K562 (cell line): Measurements from ENCODE around the gene PPWD1. TPM values are rescaled to one million over a fixed set of nuclear protein-coding genes. Genes with fewer than 3 reads are reported as not detected.

Source experiments
- CCAR2 ChIP-seq: fragments of 200-400 bp; formaldehyde crosslinking; IDR thresholded peaks from 2 replicates; pipeline ENCODE4 v1.6.1; 2017; ENCODE audit warnings: mild to moderate bottlenecking, low read depth, low read length
- DDX20 ChIP-seq: fragments of 450-650 bp; IDR thresholded peaks from 2 replicates; pipeline ENCODE4 v1.6.1; 2016; ENCODE audit warnings: missing genetic modification characterization, low read depth, mild to moderate bottlenecking, missing compliant biosample characterization, moderate library complexity
- EP400 ChIP-seq: fragments of 450-650 bp; IDR thresholded peaks from 2 replicates; pipeline ENCODE4 v1.6.1; 2017; ENCODE audit warnings: antibody characterized with exemption, mild to moderate bottlenecking, moderate library complexity
- FIP1L1 ChIP-seq: fragments of 200-400 bp; formaldehyde crosslinking; IDR thresholded peaks from 2 replicates; pipeline ENCODE4 v1.6.1; 2018; ENCODE audit warnings: mild to moderate bottlenecking, low read depth, low read length; ENCODE audit not compliant: poor library complexity, severe bottlenecking
- NONO ChIP-seq, 2 experiments: fragments of 200-400 bp in 1 of 2; fragments of 450-650 bp in 1 of 2; formaldehyde crosslinking in 1 of 2; IDR thresholded peaks; 2 replicates each; pipeline ENCODE4 v1.6.1; 2017; ENCODE audit warnings: low read depth in 2 of 2, mild to moderate bottlenecking in 2 of 2, moderate library complexity in 2 of 2, low read length in 1 of 2
- PTTG1 ChIP-seq: fragments of 450-650 bp; IDR thresholded peaks from 2 replicates; pipeline ENCODE4 v1.6.1; 2016; ENCODE audit warnings: low read depth, mild to moderate bottlenecking, missing genetic modification characterization, missing compliant biosample characterization
- ZFP30 ChIP-seq: fragments of 250-450 bp; sonication (Bioruptor Pico); IDR thresholded peaks from 2 replicates; pipeline ENCODE4 v1.8.0; 2022; ENCODE audit warnings: moderate library complexity, mild to moderate bottlenecking, inconsistent platforms, borderline replicate concordance
- ZNF124 ChIP-seq: sonication (generic); formaldehyde crosslinking; IDR thresholded peaks from 2 replicates; pipeline ENCODE4 v1.8.1; 2022; ENCODE audit warnings: missing genetic modification reagents
- polyA plus RNA-seq, 8 experiments: library from polyadenylated mRNA; depleted of rRNA in 4 of 8; stranded (reverse) in 5 of 8; unstranded in 3 of 8; fragments of >200 nt; fragmentation: Nextera tagmentation in 2 of 8; fragmentation: Illumina TruSeq in 1 of 8; extraction: Ambion mirVana in 2 of 8; extraction: Trizol in 1 of 8; gene quantifications; 2 replicates each; pipeline versions ENCODE4 v1.2.1 to v1.2.3, GENCODE V29; 2011 to 2014; ENCODE audit warnings: inconsistent platforms in 1 of 8, missing spikeins in 1 of 8
- total RNA-seq, 7 experiments: library from RNA; depleted of rRNA in 6 of 7; stranded (reverse); fragments of >200 nt in 6 of 7; fragmentation: Illumina TruSeq in 2 of 7; extraction: Trizol in 2 of 7; gene quantifications; 2 replicates each; pipeline versions ENCODE4 v1.2.1 to v1.2.3, GENCODE V29; 2011 to 2021; ENCODE audit warnings: low replicate concordance in 1 of 7
- TF ChIP-seq, protein P1 (sequence below): sonication (generic); formaldehyde crosslinking; IDR thresholded peaks from 2 replicates; pipeline ENCODE4 v1.8.0; 2023; ENCODE audit warnings: mild to moderate bottlenecking, missing genetic modification reagents
- TF ChIP-seq, protein P2 (sequence below): sonication (generic); formaldehyde crosslinking; IDR thresholded peaks from 2 replicates; pipeline ENCODE4 v1.8.1; 2023; ENCODE audit warnings: mild to moderate bottlenecking, missing genetic modification reagents
- TF ChIP-seq, protein P3 (sequence below): fragments of 450-650 bp; IDR thresholded peaks from one replicate; pipeline ENCODE4 v1.6.1; 2018; ENCODE audit warnings: mild to moderate bottlenecking, moderate library complexity; ENCODE audit not compliant: partially characterized antibody

Gene PPWD1
- total and polyA plus RNA-seq, 9 of the 15 experiments (the other 6 are each of a cell fraction or from before 2014, with no cell fraction given) = 24.1 to 89.2 (median 51.4) TPM

DNA sequence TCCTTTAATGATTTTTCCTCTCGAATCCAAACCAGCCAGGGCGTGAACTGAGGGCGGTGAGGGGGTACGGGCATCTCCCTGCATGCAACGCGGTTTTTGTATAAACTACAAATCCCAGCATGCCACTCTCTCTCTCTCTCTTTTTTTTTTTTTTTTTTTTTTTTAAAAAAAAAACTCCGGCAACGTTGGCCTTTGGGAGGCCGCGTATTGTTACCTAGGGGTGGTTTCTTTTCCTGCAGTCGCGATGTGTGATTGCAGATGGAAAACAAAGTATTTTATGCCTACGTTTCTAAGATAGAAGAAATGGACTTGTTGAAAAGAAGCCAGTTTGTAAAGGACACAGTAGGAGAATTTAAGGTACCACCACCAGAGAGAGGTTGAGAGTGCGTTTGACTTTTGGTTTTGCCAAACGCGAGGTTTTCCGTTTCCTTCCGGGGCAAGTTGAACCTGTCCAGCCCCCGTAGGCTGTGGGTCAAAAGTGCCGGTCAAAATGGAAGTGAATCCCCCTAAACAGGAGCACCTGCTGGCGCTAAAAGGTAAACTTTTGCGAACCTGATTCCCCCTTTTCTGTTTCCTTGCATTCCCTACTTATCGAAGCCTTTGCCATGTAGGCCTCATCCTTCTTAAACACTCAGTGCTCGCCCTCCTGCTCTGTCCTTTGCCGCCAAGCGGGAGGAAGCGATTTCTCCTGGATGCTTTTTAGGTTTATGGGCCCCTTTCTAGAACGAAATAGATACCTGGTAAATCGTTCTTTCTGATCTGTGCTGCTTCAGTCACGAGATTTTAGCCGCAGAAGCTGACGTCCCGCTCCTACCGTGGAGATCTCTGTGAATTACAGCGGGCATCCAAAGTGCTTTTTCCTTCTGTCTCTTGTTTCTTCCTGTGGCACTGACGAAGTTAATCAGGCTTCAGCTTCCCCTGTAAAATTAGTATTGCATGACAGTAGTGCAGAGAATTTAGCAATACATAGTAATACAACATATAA lies 61.8 kb downstream of the PPWD1 start, which contains the start of the genes SHLD3 and TRAPPC13 (continued):
- TF ChIP-seq PTTG1 (tag) = no peak
- peak; percentile 85 for TF ChIP-seq EP400
- TF ChIP-seq FIP1L1 = no peak
- no peak for TF ChIP-seq ZNF124 (CRISPR knock-in tag)
- TF ChIP-seq CCAR2 = no peak
- 0 out of 2 replicates have a peak, but pooled peaks have one; percentile 44 for TF ChIP-seq DDX20
- TF ChIP-seq, protein P1, sequence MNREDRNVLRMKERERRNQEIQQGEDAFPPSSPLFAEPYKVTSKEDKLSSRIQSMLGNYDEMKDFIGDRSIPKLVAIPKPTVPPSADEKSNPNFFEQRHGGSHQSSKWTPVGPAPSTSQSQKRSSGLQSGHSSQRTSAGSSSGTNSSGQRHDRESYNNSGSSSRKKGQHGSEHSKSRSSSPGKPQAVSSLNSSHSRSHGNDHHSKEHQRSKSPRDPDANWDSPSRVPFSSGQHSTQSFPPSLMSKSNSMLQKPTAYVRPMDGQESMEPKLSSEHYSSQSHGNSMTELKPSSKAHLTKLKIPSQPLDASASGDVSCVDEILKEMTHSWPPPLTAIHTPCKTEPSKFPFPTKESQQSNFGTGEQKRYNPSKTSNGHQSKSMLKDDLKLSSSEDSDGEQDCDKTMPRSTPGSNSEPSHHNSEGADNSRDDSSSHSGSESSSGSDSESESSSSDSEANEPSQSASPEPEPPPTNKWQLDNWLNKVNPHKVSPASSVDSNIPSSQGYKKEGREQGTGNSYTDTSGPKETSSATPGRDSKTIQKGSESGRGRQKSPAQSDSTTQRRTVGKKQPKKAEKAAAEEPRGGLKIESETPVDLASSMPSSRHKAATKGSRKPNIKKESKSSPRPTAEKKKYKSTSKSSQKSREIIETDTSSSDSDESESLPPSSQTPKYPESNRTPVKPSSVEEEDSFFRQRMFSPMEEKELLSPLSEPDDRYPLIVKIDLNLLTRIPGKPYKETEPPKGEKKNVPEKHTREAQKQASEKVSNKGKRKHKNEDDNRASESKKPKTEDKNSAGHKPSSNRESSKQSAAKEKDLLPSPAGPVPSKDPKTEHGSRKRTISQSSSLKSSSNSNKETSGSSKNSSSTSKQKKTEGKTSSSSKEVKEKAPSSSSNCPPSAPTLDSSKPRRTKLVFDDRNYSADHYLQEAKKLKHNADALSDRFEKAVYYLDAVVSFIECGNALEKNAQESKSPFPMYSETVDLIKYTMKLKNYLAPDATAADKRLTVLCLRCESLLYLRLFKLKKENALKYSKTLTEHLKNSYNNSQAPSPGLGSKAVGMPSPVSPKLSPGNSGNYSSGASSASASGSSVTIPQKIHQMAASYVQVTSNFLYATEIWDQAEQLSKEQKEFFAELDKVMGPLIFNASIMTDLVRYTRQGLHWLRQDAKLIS = peak; percentile 54; the same call in 1 of the 2 replicates
- TF ChIP-seq, protein P2, sequence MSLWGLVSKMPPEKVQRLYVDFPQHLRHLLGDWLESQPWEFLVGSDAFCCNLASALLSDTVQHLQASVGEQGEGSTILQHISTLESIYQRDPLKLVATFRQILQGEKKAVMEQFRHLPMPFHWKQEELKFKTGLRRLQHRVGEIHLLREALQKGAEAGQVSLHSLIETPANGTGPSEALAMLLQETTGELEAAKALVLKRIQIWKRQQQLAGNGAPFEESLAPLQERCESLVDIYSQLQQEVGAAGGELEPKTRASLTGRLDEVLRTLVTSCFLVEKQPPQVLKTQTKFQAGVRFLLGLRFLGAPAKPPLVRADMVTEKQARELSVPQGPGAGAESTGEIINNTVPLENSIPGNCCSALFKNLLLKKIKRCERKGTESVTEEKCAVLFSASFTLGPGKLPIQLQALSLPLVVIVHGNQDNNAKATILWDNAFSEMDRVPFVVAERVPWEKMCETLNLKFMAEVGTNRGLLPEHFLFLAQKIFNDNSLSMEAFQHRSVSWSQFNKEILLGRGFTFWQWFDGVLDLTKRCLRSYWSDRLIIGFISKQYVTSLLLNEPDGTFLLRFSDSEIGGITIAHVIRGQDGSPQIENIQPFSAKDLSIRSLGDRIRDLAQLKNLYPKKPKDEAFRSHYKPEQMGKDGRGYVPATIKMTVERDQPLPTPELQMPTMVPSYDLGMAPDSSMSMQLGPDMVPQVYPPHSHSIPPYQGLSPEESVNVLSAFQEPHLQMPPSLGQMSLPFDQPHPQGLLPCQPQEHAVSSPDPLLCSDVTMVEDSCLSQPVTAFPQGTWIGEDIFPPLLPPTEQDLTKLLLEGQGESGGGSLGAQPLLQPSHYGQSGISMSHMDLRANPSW (CRISPR knock-in tag) = no peak
- TF ChIP-seq ZFP30 (CRISPR knock-in tag) = no peak
- TF ChIP-seq, protein P3, sequence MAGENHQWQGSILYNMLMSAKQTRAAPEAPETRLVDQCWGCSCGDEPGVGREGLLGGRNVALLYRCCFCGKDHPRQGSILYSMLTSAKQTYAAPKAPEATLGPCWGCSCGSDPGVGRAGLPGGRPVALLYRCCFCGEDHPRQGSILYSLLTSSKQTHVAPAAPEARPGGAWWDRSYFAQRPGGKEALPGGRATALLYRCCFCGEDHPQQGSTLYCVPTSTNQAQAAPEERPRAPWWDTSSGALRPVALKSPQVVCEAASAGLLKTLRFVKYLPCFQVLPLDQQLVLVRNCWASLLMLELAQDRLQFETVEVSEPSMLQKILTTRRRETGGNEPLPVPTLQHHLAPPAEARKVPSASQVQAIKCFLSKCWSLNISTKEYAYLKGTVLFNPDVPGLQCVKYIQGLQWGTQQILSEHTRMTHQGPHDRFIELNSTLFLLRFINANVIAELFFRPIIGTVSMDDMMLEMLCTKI = no peak
- no peak for TF ChIP-seq NONO (IDR thresholded peaks at IDR 0.05; ENCODE audit: low read depth in 2 of 2, low read length in 1 of 2)
